NOMO-1 (cell line): Measurements from ENCODE around the gene MNAT1.
A peak's percentile ranks its signal among the peaks of the same experiment; 100 is the strongest.
"Not testable (repeated sequence)": the region's sequence is repeated elsewhere in the genome, so short reads cannot be mapped to it uniquely, and the experiment has no call there.

Experiments
- DNase-seq, 2 experiments: peaks; one replicate each; lab custom pipeline; 2025; ENCODE audit not compliant: unreplicated experiment in 2 of 2; lab: John Stamatoyannopoulos, UW

Gene MNAT1

GRCh38 chr14:60734465-60735242 is at the start of gene MNAT1:
Gene MNAT1 (plus strand): TSS chr14:60734761. CDS start chr14:60734863, 102 bp downstream.
- DNase-seq: peak; percentile 67 to 79

- DNase-seq: no peak
Observed at GRCh38 chr14:60686865-60687264, 47.7 kb upstream of the MNAT1 start.

- DNase-seq: no peak
Observed at GRCh38 chr14:60691383-60692113, 43.0 kb upstream of the MNAT1 start.

GRCh38 chr14:60695327-60695726 is 39.2 kb upstream of the MNAT1 start:
- DNase-seq: peak in 1 of 2 experiments; percentile 8

GRCh38 chr14:60700598-60700997 is 34.0 kb upstream of the MNAT1 start:
- no peak for DNase-seq

GRCh38 chr14:60705100-60705499 is 29.5 kb upstream of the MNAT1 start:
- peak in 1 of 2 experiments; percentile 15 for DNase-seq

- DNase-seq: no peak
Observed at GRCh38 chr14:60707858-60708257, 26.7 kb upstream of the MNAT1 start.

- DNase-seq: no peak
Observed at GRCh38 chr14:60710494-60710893, 24.1 kb upstream of the MNAT1 start.

- DNase-seq: no peak
Observed at GRCh38 chr14:60713513-60713912, 21.0 kb upstream of the MNAT1 start.

GRCh38 chr14:60720391-60720790 is 14.2 kb upstream of the MNAT1 start:
- no peak for DNase-seq

GRCh38 chr14:60720962-60721325 is 13.6 kb upstream of the MNAT1 start:
- DNase-seq: no peak

GRCh38 chr14:60721326-60722106 is 13.0 kb upstream of the MNAT1 start:
- peak; percentile 12 to 23 for DNase-seq

- no peak for DNase-seq
Observed at GRCh38 chr14:60722107-60722356, 12.5 kb upstream of the MNAT1 start.

GRCh38 chr14:60722357-60723115 is 12.0 kb upstream of the MNAT1 start:
- DNase-seq: peak in 1 of 2 experiments; percentile 15

- peak in 1 of 2 experiments; percentile 19 for DNase-seq
Observed at GRCh38 chr14:60723116-60723906, 11.2 kb upstream of the MNAT1 start.

- no peak for DNase-seq
Observed at GRCh38 chr14:60723907-60724618, 10.5 kb upstream of the MNAT1 start, which contains the start of gene SIX4. Gene SIX4 (minus strand): TSS chr14:60724351. CDS start chr14:60724074, 277 bp downstream.

GRCh38 chr14:60731291-60731690 is 3.3 kb upstream of the MNAT1 start:
- DNase-seq: not testable (repeated sequence)

GRCh38 chr14:60732840-60733483 is 1.6 kb upstream of the MNAT1 start:
- no peak for DNase-seq

GRCh38 chr14:60735416-60735815 is 855 bp downstream of the MNAT1 start:
- no peak for DNase-seq
